Measurements from ENCODE around the gene DNAH2.

The DNAH2 gene

DNA sequence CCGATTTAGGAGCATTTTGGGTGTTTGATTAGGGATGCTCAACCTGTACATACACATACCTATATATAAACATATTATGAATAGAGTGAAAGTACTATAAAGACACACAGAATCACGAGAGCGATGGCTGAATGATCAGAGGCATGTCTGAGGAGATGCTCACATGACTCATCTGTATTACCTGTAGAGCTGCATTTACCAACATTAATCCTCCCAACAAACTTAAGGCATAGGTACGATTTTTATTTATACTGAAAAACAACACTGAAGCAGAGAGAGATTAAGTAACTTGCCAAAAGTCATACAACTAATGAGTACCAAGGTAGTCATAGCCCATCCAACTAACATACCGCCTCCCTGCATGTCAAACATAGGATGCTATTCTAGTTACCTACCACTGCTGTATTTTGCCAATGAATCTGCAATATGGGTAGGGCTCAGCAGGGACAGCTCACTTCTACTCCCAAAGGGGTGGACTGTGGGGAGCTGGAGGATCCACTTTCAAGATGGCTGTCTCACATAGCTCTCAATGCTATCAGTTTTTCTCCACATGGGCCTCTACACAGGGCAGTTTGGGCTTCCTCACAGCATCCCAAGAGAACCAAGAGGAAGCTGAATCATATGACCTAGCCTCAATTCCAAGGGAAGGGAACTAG, 147.6 kb downstream of the DNAH2 start:
- H3F3A ChIP-seq (ENCODE audit: low read depth): no peaks in the 10 kb centered on the region
- H3K4me1 ChIP-seq (ENCODE audit: insufficient read depth, low read length, poor library complexity, severe bottlenecking): peaks cover 25% of the 10 kb centered on the region
- TF ChIP-seq EZH2phosphoT487 (IDR thresholded peaks at IDR 0.05; ENCODE audit: borderline replicate concordance): no peak
- TF ChIP-seq, protein P1, sequence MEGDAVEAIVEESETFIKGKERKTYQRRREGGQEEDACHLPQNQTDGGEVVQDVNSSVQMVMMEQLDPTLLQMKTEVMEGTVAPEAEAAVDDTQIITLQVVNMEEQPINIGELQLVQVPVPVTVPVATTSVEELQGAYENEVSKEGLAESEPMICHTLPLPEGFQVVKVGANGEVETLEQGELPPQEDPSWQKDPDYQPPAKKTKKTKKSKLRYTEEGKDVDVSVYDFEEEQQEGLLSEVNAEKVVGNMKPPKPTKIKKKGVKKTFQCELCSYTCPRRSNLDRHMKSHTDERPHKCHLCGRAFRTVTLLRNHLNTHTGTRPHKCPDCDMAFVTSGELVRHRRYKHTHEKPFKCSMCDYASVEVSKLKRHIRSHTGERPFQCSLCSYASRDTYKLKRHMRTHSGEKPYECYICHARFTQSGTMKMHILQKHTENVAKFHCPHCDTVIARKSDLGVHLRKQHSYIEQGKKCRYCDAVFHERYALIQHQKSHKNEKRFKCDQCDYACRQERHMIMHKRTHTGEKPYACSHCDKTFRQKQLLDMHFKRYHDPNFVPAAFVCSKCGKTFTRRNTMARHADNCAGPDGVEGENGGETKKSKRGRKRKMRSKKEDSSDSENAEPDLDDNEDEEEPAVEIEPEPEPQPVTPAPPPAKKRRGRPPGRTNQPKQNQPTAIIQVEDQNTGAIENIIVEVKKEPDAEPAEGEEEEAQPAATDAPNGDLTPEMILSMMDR (conservative IDR thresholded peaks at IDR 0.05; ENCODE audit: low read length): no peak

DNA sequence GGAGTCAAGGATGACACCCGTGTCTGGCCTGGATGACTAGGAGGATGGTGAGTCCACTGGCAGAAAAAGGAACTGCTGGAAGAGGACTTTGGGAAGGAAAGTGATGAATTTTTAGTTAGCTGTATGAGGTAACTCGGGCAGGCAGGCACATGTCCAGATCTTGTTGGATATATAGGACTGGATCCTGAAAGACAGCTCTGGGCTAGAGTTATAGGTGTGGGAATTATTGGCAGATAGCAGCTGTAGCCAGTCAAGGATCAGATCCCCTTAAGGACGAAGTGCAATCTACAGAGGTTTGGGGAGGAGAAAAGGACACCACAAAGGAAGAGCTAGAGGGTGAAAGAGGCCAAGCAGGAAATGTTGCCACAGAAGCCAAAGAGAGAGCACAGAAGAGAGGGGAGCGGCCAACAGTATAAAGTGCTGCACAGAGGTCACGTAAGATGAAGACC, 150.4 kb downstream of the DNAH2 start:
- no peaks in the 10 kb centered on the region for H3K9me2 ChIP-seq (replicated peaks; ENCODE audit: low read depth, low read length)
- TF ChIP-seq, protein P1 (conservative IDR thresholded peaks at IDR 0.05; ENCODE audit: low read length): no peak
- no peak for TF ChIP-seq EZH2phosphoT487 (IDR thresholded peaks at IDR 0.05; ENCODE audit: borderline replicate concordance)
- no peak overlapping the region for H2AFZ ChIP-seq (ENCODE audit: low read length)
- peaks cover 28% of the 10 kb centered on the region; the same call in 1 of the 2 replicates for H3K79me2 ChIP-seq (ENCODE audit: insufficient read depth, low read length)
- no peaks in the 10 kb centered on the region for H3F3A ChIP-seq (ENCODE audit: low read depth)
- peak overlapping the region; percentile 65 for H3K4me2 ChIP-seq (ENCODE audit: low read depth, low read length, poor library complexity, severe bottlenecking)
- peak overlapping the region; percentile 72 for H3K9ac ChIP-seq (ENCODE audit: low read depth, low read length, poor library complexity, severe bottlenecking)
- H3K36me3 ChIP-seq (ENCODE audit: insufficient read depth, low read length): 0 out of 2 replicates have a peak, but pooled peaks cover 2% of the 10 kb centered on the region
- H3K27me3 ChIP-seq (ENCODE audit: insufficient read depth, low read length, poor library complexity, severe bottlenecking): no peaks in the 10 kb centered on the region
- H3K9me3 ChIP-seq (ENCODE audit: insufficient read depth, low read depth, low read length): no peaks in the 10 kb centered on the region
- H3K4me3 ChIP-seq (ENCODE audit: low read length, poor library complexity, severe bottlenecking): peak overlapping the region; percentile 65
- H3K4me1 ChIP-seq (ENCODE audit: insufficient read depth, low read length, poor library complexity, severe bottlenecking): peaks cover 32% of the 10 kb centered on the region
- no peaks in the 10 kb centered on the region for H4K20me1 ChIP-seq (ENCODE audit: insufficient read depth, low read length, poor library complexity, severe bottlenecking)

More for the DNA sequence above, 147.6 kb downstream of the DNAH2 start:
- Histone ChIP-seq H3K4me3 (ENCODE audit: low read length, poor library complexity, severe bottlenecking) (no peak overlapping the region), H3K9me3 (ENCODE audit: insufficient read depth, low read depth, low read length) (no peaks in the 10 kb centered on the region), H3K36me3 (ENCODE audit: insufficient read depth, low read length) (peaks cover 2% of the 10 kb centered on the region; the same call in 1 of the 2 replicates), H3K79me2 (ENCODE audit: insufficient read depth, low read length) (peaks cover 28% of the 10 kb centered on the region; the same call in 1 of the 2 replicates), H3K9me2 (replicated peaks; ENCODE audit: low read depth, low read length) (no peaks in the 10 kb centered on the region), H4K20me1 (ENCODE audit: insufficient read depth, low read length, poor library complexity, severe bottlenecking) (no peaks in the 10 kb centered on the region), H3K4me2 (ENCODE audit: low read depth, low read length, poor library complexity, severe bottlenecking) (no peak overlapping the region), H2AFZ (ENCODE audit: low read length) (no peak overlapping the region), H3K27me3 (ENCODE audit: insufficient read depth, low read length, poor library complexity, severe bottlenecking) (no peaks in the 10 kb centered on the region), H3K9ac (ENCODE audit: low read depth, low read length, poor library complexity, severe bottlenecking) (no peak overlapping the region)

DNA sequence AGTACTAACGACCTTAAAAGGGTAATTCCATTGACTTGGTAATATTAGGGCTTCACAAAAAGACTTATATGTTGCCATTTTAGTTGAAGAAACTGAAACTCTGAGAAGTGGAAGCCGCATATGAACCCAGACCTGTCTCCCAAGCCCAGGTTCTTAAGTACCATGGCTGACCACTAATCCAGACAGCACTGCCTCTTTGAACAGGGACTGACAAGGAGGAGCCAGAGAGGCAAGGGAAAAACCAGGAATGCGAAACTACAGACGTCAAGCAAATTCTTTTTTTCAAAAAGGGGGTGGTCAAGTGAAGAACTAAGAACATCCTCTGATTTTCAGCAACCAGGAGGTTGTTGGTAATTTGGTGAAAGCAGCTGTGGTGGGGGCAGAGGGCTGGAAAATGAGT, 155.5 kb downstream of the DNAH2 start:
- Histone ChIP-seq H2AFZ (ENCODE audit: low read length) (no peak overlapping the region), H3F3A (ENCODE audit: low read depth) (no peaks in the 10 kb centered on the region), H3K4me1 (ENCODE audit: insufficient read depth, low read length, poor library complexity, severe bottlenecking) (peaks cover 42% of the 10 kb centered on the region), H3K4me2 (ENCODE audit: low read depth, low read length, poor library complexity, severe bottlenecking) (no peak overlapping the region), H3K79me2 (ENCODE audit: insufficient read depth, low read length) (peaks cover 23% of the 10 kb centered on the region; the same call in 1 of the 2 replicates), H3K27me3 (ENCODE audit: insufficient read depth, low read length, poor library complexity, severe bottlenecking) (no peaks in the 10 kb centered on the region), H3K4me3 (ENCODE audit: low read length, poor library complexity, severe bottlenecking) (no peak overlapping the region), H3K9me2 (replicated peaks; ENCODE audit: low read depth, low read length) (no peaks in the 10 kb centered on the region), H4K20me1 (ENCODE audit: insufficient read depth, low read length, poor library complexity, severe bottlenecking) (no peaks in the 10 kb centered on the region), H3K9me3 (ENCODE audit: insufficient read depth, low read depth, low read length) (no peaks in the 10 kb centered on the region), H3K9ac (ENCODE audit: low read depth, low read length, poor library complexity, severe bottlenecking) (no peak overlapping the region), H3K36me3 (ENCODE audit: insufficient read depth, low read length) (peaks cover 3% of the 10 kb centered on the region; the same call in 1 of the 2 replicates)
- TF ChIP-seq, protein P1 (conservative IDR thresholded peaks at IDR 0.05; ENCODE audit: low read length): no peak
- TF ChIP-seq EZH2phosphoT487 (IDR thresholded peaks at IDR 0.05; ENCODE audit: borderline replicate concordance): no peak
